Astrocyte (in vitro differentiated cells and primary cell): Measurements from ENCODE around the gene PPP1R12C.

Experiments used
- EZH2 ChIP-seq: IDR thresholded peaks from 2 replicates; pipeline ENCODE4 v1.6.1; 2012; ENCODE audit warnings: mild to moderate bottlenecking, low read length, inconsistent platforms; ENCODE audit not compliant: insufficient read depth
- TF ChIP-seq, protein P1 (sequence below): IDR thresholded peaks from 2 replicates; pipeline ENCODE4 v1.5.1; 2011; ENCODE audit warnings: low read depth, mild to moderate bottlenecking, inconsistent platforms, low read length, moderate library complexity; ENCODE audit not compliant: insufficient read depth

GRCh38 chr19:55046975-55047622, 70.3 kb downstream of the PPP1R12C start:
- TF ChIP-seq, protein P1, sequence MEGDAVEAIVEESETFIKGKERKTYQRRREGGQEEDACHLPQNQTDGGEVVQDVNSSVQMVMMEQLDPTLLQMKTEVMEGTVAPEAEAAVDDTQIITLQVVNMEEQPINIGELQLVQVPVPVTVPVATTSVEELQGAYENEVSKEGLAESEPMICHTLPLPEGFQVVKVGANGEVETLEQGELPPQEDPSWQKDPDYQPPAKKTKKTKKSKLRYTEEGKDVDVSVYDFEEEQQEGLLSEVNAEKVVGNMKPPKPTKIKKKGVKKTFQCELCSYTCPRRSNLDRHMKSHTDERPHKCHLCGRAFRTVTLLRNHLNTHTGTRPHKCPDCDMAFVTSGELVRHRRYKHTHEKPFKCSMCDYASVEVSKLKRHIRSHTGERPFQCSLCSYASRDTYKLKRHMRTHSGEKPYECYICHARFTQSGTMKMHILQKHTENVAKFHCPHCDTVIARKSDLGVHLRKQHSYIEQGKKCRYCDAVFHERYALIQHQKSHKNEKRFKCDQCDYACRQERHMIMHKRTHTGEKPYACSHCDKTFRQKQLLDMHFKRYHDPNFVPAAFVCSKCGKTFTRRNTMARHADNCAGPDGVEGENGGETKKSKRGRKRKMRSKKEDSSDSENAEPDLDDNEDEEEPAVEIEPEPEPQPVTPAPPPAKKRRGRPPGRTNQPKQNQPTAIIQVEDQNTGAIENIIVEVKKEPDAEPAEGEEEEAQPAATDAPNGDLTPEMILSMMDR = no peak
- TF ChIP-seq EZH2 = no peak
